K562 (cell line): ENCODE measurements around the gene SRRM4. TPM values are rescaled to one million over a fixed set of nuclear protein-coding genes. Genes with fewer than 3 reads are reported as not detected.
A peak's percentile ranks its signal among the peaks of the same experiment; 100 is the strongest.

Experiments
- COPS2 ChIP-seq: fragments of 450-650 bp; conservative IDR thresholded peaks from 2 replicates; pipeline ENCODE4 v1.6.1; 2016; ENCODE audit warnings: mild to moderate bottlenecking, moderate library complexity
- DLX4 ChIP-seq: fragments of 250-450 bp; sonication (Bioruptor Pico); IDR thresholded peaks from 2 replicates; pipeline ENCODE4 v1.6.1; 2021; ENCODE audit warnings: mild to moderate bottlenecking
- EHMT2 ChIP-seq: fragments of 450-650 bp; IDR thresholded peaks from 2 replicates; pipeline ENCODE4 v1.6.1; 2018; ENCODE audit warnings: antibody characterized with exemption
- FOXJ2 ChIP-seq: fragments of 200-800 bp; sonication (Bioruptor generic); IDR thresholded peaks from 2 replicates; pipeline ENCODE4 v1.6.1; 2016; ENCODE audit warnings: missing genetic modification characterization, missing compliant biosample characterization
- FOXJ3 ChIP-seq: sonication (generic); formaldehyde crosslinking; IDR thresholded peaks from 2 replicates; pipeline ENCODE4 v1.4.0; 2020; ENCODE audit warnings: mild to moderate bottlenecking, missing genetic modification reagents
- HDAC8 ChIP-seq: fragments of 450-650 bp; IDR thresholded peaks from 2 replicates; pipeline ENCODE4 v1.6.1; 2016; ENCODE audit warnings: mild to moderate bottlenecking, missing genetic modification characterization, moderate library complexity, missing compliant biosample characterization
- HSF4 ChIP-seq: fragments of 250-450 bp; sonication (Bioruptor Pico); IDR thresholded peaks from 2 replicates; pipeline ENCODE4 v2.1.2; 2022; ENCODE audit warnings: mild to moderate bottlenecking, moderate library complexity, borderline replicate concordance
- KDM1A ChIP-seq, 2 experiments: fragments of 450-650 bp; IDR thresholded peaks; 2 replicates each; pipeline ENCODE4 v1.6.1; 2016; ENCODE audit warnings: mild to moderate bottlenecking in 2 of 2
- KLF1 ChIP-seq: fragments of 450-650 bp; IDR thresholded peaks from 2 replicates; pipeline ENCODE4 v1.6.1; 2016; ENCODE audit warnings: missing genetic modification characterization, missing compliant biosample characterization
- MAZ ChIP-seq, 2 experiments: fragments of 450-650 bp in 1 of 2; sonication (generic) in 1 of 2; formaldehyde crosslinking; IDR thresholded peaks in 1 of 2; conservative IDR thresholded peaks in 1 of 2; 2 replicates each; pipeline versions ENCODE4 v1.4.0 to v1.5.0; 2020; ENCODE audit warnings: mild to moderate bottlenecking in 1 of 2, missing genetic modification reagents in 1 of 2
- MTA3 ChIP-seq: fragments of 450-650 bp; formaldehyde crosslinking; IDR thresholded peaks from 2 replicates; pipeline ENCODE4 v1.6.1; 2017; ENCODE audit warnings: mild to moderate bottlenecking, borderline replicate concordance
- MYNN ChIP-seq, 2 experiments: sonication (generic); formaldehyde crosslinking in 1 of 2; IDR thresholded peaks; 2 replicates each; pipeline versions ENCODE4 v1.5.0 to v1.6.1; 2016 to 2020; ENCODE audit warnings: antibody characterized with exemption in 1 of 2, missing genetic modification reagents in 1 of 2
- NCOA1 ChIP-seq: fragments of 450-650 bp; IDR thresholded peaks from 2 replicates; pipeline ENCODE4 v1.6.1; 2016; ENCODE audit warnings: low read depth
- NCOA4 ChIP-seq: fragments of 450-650 bp; IDR thresholded peaks from 2 replicates; pipeline ENCODE4 v1.6.1; 2018; ENCODE audit warnings: mild to moderate bottlenecking; ENCODE audit not compliant: partially characterized antibody
- PRMT5 ChIP-seq: sonication (generic); formaldehyde crosslinking; IDR thresholded peaks from 2 replicates; pipeline ENCODE4 v1.5.0; 2020; ENCODE audit warnings: missing genetic modification reagents
- PTRF ChIP-seq: fragments of 450-650 bp; IDR thresholded peaks from 2 replicates; pipeline ENCODE4 v1.6.1; 2016; ENCODE audit warnings: mild to moderate bottlenecking, missing genetic modification characterization, missing compliant biosample characterization
- RAD21 ChIP-seq, 2 experiments: fragments of 250-450 bp in 1 of 2; fragments of 450-650 bp in 1 of 2; sonication (Bioruptor Pico) in 1 of 2; formaldehyde crosslinking in 1 of 2; IDR thresholded peaks in 1 of 2; conservative IDR thresholded peaks in 1 of 2; 2 replicates each; pipeline versions ENCODE4 v1.4.0 to v1.8.0; 2020 to 2022; ENCODE audit warnings: mild to moderate bottlenecking in 2 of 2, moderate library complexity in 1 of 2
- RHOXF2B ChIP-seq: fragments of 250-450 bp; sonication (Bioruptor Pico); conservative IDR thresholded peaks from 2 replicates; pipeline ENCODE4 v1.5.1; 2021
- SRF ChIP-seq, 2 experiments: fragments of 250-450, 450-650 bp in 1 of 2; sonication (Bioruptor Pico) in 1 of 2; sonication (generic) in 1 of 2; formaldehyde crosslinking; IDR thresholded peaks; 2 replicates each; pipeline versions ENCODE4 v1.5.0 to v1.5.1; 2020 to 2022; ENCODE audit warnings: mild to moderate bottlenecking in 1 of 2, missing genetic modification reagents in 1 of 2
- YY1 ChIP-seq, 3 experiments: IDR thresholded peaks; 2 replicates each; pipeline ENCODE4 v1.6.1; 2011; ENCODE audit warnings: low read length in 2 of 3, mild to moderate bottlenecking in 2 of 3, moderate library complexity in 2 of 3, borderline replicate concordance in 1 of 3, control low read depth in 1 of 3, low read depth in 1 of 3; ENCODE audit not compliant: insufficient read depth in 3 of 3, insufficient replicate concordance in 2 of 3, control insufficient read depth in 1 of 3, insufficient read length in 1 of 3; ENCODE audit errors: extremely low read depth in 1 of 3
- ZBTB1 ChIP-seq: sonication (generic); formaldehyde crosslinking; IDR thresholded peaks from 2 replicates; pipeline ENCODE4 v1.8.1; 2023; ENCODE audit warnings: missing genetic modification reagents, low read depth, mild to moderate bottlenecking, borderline replicate concordance
- ZFP30 ChIP-seq: fragments of 250-450 bp; sonication (Bioruptor Pico); IDR thresholded peaks from 2 replicates; pipeline ENCODE4 v1.8.0; 2022; ENCODE audit warnings: moderate library complexity, mild to moderate bottlenecking, inconsistent platforms, borderline replicate concordance
- ZNF165 ChIP-seq: fragments of 250-450 bp; sonication (Bioruptor Pico); IDR thresholded peaks from 2 replicates; pipeline ENCODE4 v1.4.0; 2020; ENCODE audit warnings: borderline replicate concordance
- ZNF175 ChIP-seq: fragments of 200-800 bp; sonication (Bioruptor generic); IDR thresholded peaks from 2 replicates; pipeline ENCODE4 v1.6.1; 2016; ENCODE audit warnings: low read depth, mild to moderate bottlenecking, missing genetic modification characterization, missing compliant biosample characterization
- ZNF408 ChIP-seq: fragments of 250-450 bp; sonication (Bioruptor Pico); IDR thresholded peaks from 2 replicates; pipeline ENCODE4 v1.4.0; 2020; ENCODE audit warnings: low read depth, mild to moderate bottlenecking, moderate library complexity
- ZNF766 ChIP-seq: fragments of 200-800 bp; sonication (Bioruptor generic); conservative IDR thresholded peaks from 2 replicates; pipeline ENCODE4 v1.6.1; 2016; ENCODE audit warnings: missing genetic modification characterization, missing compliant biosample characterization
- ZSCAN32 ChIP-seq: fragments of 450-650 bp; formaldehyde crosslinking; IDR thresholded peaks from 2 replicates; pipeline ENCODE4 v1.4.0; 2020; ENCODE audit warnings: mild to moderate bottlenecking, moderate library complexity
- polyA plus RNA-seq, 8 experiments: library from polyadenylated mRNA; depleted of rRNA in 4 of 8; stranded (reverse) in 5 of 8; unstranded in 3 of 8; fragments of >200 nt; fragmentation: Nextera tagmentation in 2 of 8; fragmentation: Illumina TruSeq in 1 of 8; extraction: Ambion mirVana in 2 of 8; extraction: Trizol in 1 of 8; gene quantifications; 2 replicates each; pipeline versions ENCODE4 v1.2.1 to v1.2.3, GENCODE V29; 2011 to 2014; ENCODE audit warnings: inconsistent platforms in 1 of 8, missing spikeins in 1 of 8
- total RNA-seq, 7 experiments: library from RNA; depleted of rRNA in 6 of 7; stranded (reverse); fragments of >200 nt in 6 of 7; fragmentation: Illumina TruSeq in 2 of 7; extraction: Trizol in 2 of 7; gene quantifications; 2 replicates each; pipeline versions ENCODE4 v1.2.1 to v1.2.3, GENCODE V29; 2011 to 2021; ENCODE audit warnings: low replicate concordance in 1 of 7

SRRM4 gene
- total and polyA plus RNA-seq, 9 of the 15 experiments (the other 6 are each of a cell fraction or from before 2014, with no cell fraction given), result not detected

GRCh38 chr12:119060847-119061796 lies 79.8 kb downstream of the SRRM4 start (continued):
- TF ChIP-seq YY1 (IDR thresholded peaks at IDR 0.05; ENCODE audit: borderline replicate concordance in 1 of 3, control insufficient read depth in 1 of 3, extremely low read depth in 1 of 3, insufficient read depth in 3 of 3, insufficient read length in 1 of 3, insufficient replicate concordance in 2 of 3, low read depth in 1 of 3, low read length in 2 of 3), result no peak
- no peak for TF ChIP-seq FOXJ3
- TF ChIP-seq ZNF766 (CRISPR knock-in tag), result peak; percentile 88
- TF ChIP-seq MYNN (IDR thresholded peaks at IDR 0.05), result no peak
- TF ChIP-seq MYNN (CRISPR knock-in tag; IDR thresholded peaks at IDR 0.05), result no peak
- TF ChIP-seq SRF (CRISPR knock-in tag; IDR thresholded peaks at IDR 0.05), result 0 out of 4 replicates have a peak, but pooled peaks of 1 of the 2 experiments have one; percentile 45
- TF ChIP-seq HDAC8 (tag), result no peak
- TF ChIP-seq KDM1A (IDR thresholded peaks at IDR 0.05), result no peak
- TF ChIP-seq HSF4, result no peak
- TF ChIP-seq ZNF408 (CRISPR knock-in tag), result no peak
- TF ChIP-seq EHMT2, result peak; percentile 99
- no peak for TF ChIP-seq KLF1
- TF ChIP-seq ZNF175 (CRISPR knock-in tag), result no peak
- TF ChIP-seq NCOA1, result 0 out of 2 replicates have a peak, but pooled peaks have one; percentile 31
- TF ChIP-seq FOXJ2 (tag), result no peak
- TF ChIP-seq PTRF (tag), result no peak
- no peak for TF ChIP-seq MTA3
- no peak for TF ChIP-seq RAD21 (CRISPR knock-in tag; conservative IDR thresholded peaks at IDR 0.05 in 1 of 2, IDR thresholded peaks at IDR 0.05 in 1 of 2)
- TF ChIP-seq PRMT5 (CRISPR knock-in tag), result 0 out of 2 replicates have a peak, but pooled peaks have one; percentile 60
- TF ChIP-seq NCOA4, result no peak
- TF ChIP-seq RHOXF2B (CRISPR knock-in tag), result no peak
- no peak for TF ChIP-seq ZNF165 (CRISPR knock-in tag)
- TF ChIP-seq ZSCAN32 (CRISPR knock-in tag), result no peak
- no peak for TF ChIP-seq ZFP30 (CRISPR knock-in tag)
- no peak for TF ChIP-seq DLX4 (CRISPR knock-in tag)
- TF ChIP-seq ZBTB1, result no peak
- TF ChIP-seq MAZ (CRISPR knock-in tag; conservative IDR thresholded peaks at IDR 0.05 in 1 of 2, IDR thresholded peaks at IDR 0.05 in 1 of 2), result 0 out of 4 replicates have a peak, but pooled peaks of 1 of the 2 experiments have one; percentile 45
- TF ChIP-seq COPS2, result no peak
